GM23248 (cell line): Measurements from ENCODE around the gene CPPED1.

Experiments
- EZH2 ChIP-seq: fragments of 200-600 bp; sonication (generic); IDR thresholded peaks from 2 replicates; pipeline ENCODE4 v1.6.1; 2018; ENCODE audit warnings: antibody characterized with exemption, mild to moderate bottlenecking; ENCODE audit not compliant: insufficient read depth, poor library complexity, severe bottlenecking
- EZH2phosphoT487 ChIP-seq: fragments of 200-600 bp; sonication (generic); IDR thresholded peaks from 2 replicates; pipeline ENCODE4 v1.6.1; 2018; ENCODE audit warnings: antibody characterized with exemption, moderate library complexity, mild to moderate bottlenecking, low read depth; ENCODE audit not compliant: insufficient read depth

DNA sequence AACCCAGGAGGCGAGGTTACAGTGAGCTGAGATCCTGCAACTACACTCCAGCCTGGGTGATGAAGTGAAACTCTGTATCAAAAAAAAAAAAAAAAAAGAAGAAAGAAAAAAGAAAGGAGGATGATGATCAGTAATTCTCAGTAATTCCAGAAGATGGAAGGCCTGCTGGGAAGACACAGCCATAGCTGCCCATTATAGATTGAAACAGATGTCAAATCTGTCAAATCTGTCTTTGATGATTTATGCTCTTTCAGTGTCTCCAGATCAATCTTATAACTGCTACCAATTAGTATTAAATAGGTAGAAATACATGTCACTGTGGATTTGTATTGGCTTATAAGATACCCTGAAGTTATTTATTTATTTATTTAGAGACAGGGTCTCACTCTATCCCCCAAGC lies 42.9 kb upstream of the CPPED1 start:
- TF ChIP-seq EZH2, result no peak
- no peak for TF ChIP-seq EZH2phosphoT487
